GM18858 (cell line): Measurements from ENCODE around the gene SKIDA1.

ENCODE experiments used
- ATAC-seq: cut with Tn5 transposase; IDR thresholded peaks from one replicate; pipeline ENCODE4 v1.9.1; 2021; ENCODE audit not compliant: unreplicated experiment

Gene SKIDA1

GRCh38 chr10:21529032-21529910 lies 3.8 kb upstream of the SKIDA1 start:
- no peak for ATAC-seq

DNA sequence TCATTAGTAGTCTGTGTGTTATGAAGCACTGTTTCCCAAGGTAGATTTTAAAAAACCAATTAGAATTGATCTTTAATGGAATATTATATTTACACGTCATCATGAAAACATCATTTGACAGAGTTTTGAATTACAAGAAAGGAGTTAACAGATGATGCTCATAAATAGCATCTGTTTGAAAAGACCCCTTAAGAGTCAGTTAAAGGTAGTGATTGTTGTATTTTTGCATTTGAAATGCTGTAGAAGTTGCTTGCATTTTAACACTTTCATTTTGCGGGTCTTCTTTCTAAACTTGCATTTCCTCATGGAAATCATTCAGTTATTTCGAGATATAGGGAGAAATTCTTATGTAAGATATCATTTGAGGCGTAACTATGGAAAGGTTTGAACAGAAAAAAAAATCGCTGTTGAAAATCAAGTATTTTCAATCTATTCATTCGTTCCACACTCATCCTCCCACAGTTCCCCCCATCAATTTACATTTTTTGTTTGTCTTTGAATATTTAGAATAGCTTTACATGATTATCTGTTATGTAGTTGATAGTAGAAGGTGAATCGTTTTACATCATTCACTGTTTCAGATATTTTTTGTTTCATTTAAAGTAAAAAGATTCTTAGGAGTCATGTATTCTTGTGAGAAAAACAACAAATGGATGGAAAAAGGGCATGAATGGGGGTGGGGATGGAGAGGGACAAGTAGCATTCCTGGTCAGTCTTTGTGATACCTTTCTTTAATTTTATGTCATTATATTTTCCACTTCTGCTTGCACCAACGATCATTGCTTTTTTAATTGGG lies 3.0 kb upstream of the SKIDA1 start:
- ATAC-seq, result no peak

DNA sequence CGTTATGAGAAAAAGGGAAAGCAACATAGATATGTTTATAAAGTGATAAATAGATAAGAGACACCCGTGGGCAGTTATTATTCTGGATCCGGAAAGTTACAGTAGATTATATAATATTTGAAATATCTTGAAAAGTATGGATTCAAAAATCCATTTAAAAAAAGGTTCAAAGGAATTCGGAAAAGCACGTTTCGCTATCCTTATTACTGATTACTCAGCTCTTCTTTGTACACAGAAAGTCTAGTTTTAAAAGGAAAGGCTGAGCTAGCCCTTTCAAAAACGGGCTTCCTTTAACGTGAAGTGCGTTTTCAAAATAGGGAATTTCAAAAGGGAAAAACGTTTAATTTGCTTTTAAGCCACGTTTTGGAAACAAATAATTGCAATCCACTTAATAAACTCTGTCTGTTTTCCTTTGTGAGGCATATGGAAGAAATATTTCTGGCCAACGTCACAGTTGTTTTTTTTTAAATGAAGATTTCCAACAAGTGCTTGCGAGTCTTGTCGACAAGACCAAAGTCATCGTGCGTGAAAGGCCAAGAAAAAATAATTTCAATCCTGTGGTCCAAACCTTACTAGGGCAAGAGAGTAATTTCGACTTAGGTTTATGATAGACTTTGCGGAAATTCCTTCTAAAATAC lies 2.2 kb upstream of the SKIDA1 start:
- ATAC-seq, result no peak

DNA sequence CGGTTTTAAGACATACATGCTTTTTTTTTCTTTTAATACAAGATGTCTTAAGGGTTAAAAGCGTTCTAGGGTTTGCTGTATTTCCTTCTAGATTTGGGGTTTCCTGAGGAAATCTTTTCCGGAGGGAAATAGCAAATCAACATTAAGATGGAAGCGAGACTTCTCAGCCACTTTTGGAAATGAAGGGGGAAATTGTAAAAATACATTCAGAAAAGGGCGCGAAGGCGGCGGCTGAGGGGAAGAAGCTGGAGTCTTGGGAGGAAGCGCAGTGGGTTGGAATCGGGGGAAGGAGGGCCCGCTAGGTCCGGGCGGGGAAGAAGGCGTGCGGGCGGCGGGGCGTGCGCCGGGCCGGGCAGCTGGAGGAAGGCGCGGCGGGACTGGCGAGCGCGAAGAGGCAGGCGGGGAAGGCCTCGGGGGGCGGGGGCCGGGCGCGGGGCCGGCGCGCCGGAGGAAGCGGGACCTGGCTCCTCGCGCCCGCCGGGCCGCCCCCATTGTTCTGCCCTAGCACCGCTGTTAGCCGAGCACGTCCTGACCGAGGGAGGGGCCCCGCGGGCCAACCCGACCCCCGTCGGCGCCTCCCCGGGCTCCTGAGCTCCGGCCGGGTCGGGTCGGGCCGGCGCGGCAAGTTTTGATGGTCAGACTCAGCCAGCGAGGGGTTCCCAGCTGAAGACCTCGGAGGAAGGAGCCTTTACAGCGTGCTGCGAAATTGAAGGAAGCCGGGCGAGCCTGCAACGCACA lies 1.5 kb upstream of the SKIDA1 start:
- no peak for ATAC-seq

DNA sequence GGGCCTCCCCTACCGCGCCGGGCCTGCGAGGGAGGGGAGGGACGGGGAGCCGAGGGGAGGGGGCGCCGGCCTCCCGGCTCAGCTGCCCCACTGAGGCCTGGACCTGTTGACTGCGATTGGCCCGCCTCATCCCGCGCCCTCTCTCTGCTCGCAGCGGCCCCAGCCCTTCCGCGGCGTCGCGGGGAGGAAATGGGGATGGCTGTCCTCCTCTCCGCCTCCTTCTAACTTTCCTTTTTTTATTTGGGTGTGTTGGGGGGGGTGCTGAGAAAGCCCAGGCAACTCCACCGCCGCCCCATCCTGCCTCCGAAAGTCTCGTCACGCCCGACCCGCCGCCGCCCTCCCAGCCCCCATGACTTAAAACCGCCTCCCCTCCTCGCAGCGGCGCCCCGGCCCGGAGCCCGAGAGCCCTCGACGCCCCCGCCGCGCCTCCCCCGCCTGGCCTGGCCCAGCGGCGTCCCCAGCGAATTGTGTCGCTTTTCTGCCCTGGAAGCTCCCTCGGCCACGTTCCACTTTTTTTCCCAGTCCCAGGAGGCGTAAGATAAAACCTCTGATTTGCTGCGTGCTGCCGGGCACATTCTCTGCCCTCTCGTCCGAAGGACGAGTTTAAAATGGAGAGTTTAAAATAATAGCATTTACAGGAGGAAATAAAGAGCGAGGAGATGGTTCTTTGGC lies 842 bp upstream of the SKIDA1 start:
- peak; percentile 23 for ATAC-seq

- ATAC-seq, result no peak
Observed at GRCh38 chr10:21524526-21525366, 736 bp downstream of the SKIDA1 start.

DNA sequence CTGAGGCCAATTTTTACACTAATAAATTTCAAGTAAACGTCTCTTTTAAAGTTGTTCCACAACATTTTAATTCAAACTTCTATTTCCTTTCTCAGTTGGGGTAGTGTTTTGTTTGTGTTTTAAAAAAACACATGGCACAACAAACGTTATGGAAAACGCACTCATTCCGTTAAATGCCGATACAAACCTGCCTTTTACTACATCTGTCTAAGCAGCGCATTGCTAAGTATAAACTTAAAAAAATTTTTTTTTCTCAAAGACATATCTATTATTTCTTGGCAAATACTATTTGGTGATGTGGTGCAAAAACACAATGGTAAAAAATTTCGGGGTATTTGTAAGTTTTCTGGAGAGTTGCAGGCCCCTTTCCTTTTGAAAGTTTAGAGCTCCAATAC lies 1.4 kb downstream of the SKIDA1 start:
- no peak for ATAC-seq

GRCh38 chr10:21523557-21524008 lies 1.9 kb downstream of the SKIDA1 start:
- ATAC-seq, result no peak

GRCh38 chr10:21522631-21523406 lies 2.7 kb downstream of the SKIDA1 start:
- ATAC-seq, result no peak

- ATAC-seq, result no peak
Observed at GRCh38 chr10:21521751-21522533, 3.5 kb downstream of the SKIDA1 start.

GRCh38 chr10:21520949-21521348 lies 4.5 kb downstream of the SKIDA1 start:
- ATAC-seq, result no peak

- ATAC-seq, result no peak
Observed at GRCh38 chr10:21520509-21520908, 5.0 kb downstream of the SKIDA1 start.

GRCh38 chr10:21519941-21520436 lies 5.5 kb downstream of the SKIDA1 start:
- peak; percentile 51 for ATAC-seq

DNA sequence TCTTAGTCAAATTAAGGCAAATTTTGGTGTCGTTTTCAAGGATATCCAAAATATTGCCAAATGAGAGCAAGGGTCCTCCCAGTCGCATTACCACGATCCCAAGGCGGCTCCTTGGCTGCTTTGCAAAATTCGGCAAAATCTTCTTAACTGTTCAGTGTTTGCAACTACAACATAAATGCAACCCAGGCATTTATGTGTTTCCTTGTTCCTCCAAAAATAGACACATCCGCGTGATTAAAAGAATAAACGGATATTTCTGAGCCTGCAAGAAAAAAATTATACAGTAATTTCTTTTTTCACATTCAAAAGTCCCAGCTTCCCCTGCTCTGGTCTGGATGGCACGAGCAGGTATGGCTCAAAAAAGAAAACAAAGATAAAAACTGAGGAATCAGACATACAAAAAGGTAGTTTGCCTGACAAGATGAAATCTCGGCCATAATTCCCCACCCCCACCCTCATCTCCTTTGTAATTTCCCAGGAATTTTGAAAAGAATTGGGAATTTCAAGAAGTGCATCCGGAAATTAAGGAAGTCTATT lies 6.0 kb downstream of the SKIDA1 start:
- ATAC-seq, result no peak

- ATAC-seq, result no peak
Observed at GRCh38 chr10:21518641-21519396, 6.7 kb downstream of the SKIDA1 start.

DNA sequence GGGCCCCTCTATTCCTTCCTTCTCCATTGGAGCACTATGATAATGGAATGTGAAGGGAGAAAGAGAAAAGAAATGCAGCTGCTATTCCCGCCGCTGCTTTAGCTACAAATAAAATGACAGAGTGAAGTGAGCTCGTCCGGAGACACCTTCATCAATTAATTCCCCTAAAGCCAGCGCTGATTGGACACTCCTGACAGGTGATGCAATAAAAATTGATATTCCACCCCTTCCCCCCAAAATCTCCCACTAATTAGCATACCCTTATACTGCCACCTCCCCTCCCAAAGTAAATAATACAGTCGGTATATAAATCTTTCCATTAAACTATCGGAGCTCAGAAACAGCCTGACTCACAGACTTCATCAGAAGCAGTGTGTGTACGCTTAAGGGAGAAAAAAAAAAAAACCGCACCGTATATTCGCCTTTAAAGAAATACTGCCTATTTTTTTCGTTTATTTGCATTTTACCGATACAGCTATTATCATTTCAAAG lies 7.3 kb downstream of the SKIDA1 start:
- ATAC-seq, result no peak
